ENCODE measurements around the gene GPR155. TPM values are rescaled to one million over a fixed set of nuclear protein-coding genes. Genes with fewer than 3 reads are reported as not detected.

GPR155 gene
- polyA plus RNA-seq, 1 donor (not counting 4 experiments of a cell fraction or from before 2014, with no cell fraction given): 15.7 TPM

DNA sequence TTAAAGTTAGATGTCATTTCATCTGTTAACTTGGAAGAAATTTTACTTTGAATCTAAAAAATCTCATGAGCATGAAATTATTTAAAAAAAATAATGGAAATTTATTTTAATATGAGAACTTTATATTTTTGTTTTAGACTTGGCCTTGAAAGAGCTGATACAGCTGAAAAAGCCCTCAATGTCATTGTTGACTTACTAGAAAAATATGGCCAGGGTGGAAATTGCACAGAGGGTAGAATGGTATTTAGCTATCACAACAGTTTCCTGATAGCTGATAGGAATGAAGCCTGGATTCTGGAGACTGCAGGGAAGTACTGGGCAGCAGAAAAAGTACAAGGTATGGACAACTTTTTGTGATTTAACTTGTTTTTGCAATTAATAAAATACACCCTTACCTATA is 86.0 kb downstream of the GPR155 start:
- dilution Hi-C loops (cut with MboI; ENCODE audit: extremely low pct_ligation_motif_present, low sequenced_read_pairs): no loop called here

DNA sequence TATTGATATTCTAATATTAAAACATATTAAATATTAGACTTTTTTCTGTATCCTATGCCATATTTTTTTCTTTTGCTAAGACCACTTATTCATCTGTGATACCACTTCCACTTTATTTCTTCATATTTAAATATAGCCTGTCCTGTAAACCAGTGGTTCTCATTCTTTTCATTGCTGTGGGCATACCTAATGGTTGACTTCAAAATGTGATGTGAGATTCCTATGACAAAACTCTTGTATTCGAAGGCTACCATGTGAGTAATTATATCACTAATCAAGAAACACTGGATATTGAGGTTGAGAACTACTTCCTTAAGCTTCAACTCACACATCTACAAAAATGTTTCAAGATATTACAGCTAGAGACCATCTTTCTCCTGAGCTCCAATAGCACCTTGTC is 87.7 kb downstream of the GPR155 start:
- H3K27me3 ChIP-seq (ENCODE audit: control insufficient read depth, extremely low read depth, insufficient read depth, low read length): no peaks in the 10 kb centered on the region
- H3K9me1 ChIP-seq (ENCODE audit: control insufficient read depth, extremely low read depth, insufficient read depth, low read length): no peaks in the 10 kb centered on the region
- no peak for FAIRE-seq
- no peak overlapping the region for H3K4me2 ChIP-seq (ENCODE audit: control insufficient read depth, extremely low read depth, insufficient read depth, low read depth, low read length)
- H2AFZ ChIP-seq (ENCODE audit: control insufficient read depth, low read length): no peak overlapping the region
- no peak overlapping the region for H3K4me3 ChIP-seq (ENCODE audit: control insufficient read depth in 2 of 3, extremely low read depth in 1 of 3, insufficient read depth in 2 of 3, low read depth in 1 of 3, low read length in 3 of 3)
- TF ChIP-seq CTCF (optimal IDR thresholded peaks at IDR 0.05 in 1 of 3, IDR thresholded peaks at IDR 0.05 in 1 of 3, conservative IDR thresholded peaks at IDR 0.05 in 1 of 3; ENCODE audit: extremely low read depth in 1 of 3, insufficient read depth in 2 of 3, low read length in 3 of 3): no peak
- TF ChIP-seq EZH2 (IDR thresholded peaks at IDR 0.05; ENCODE audit: low read length): no peak
- peaks cover 13% of the 10 kb centered on the region for H3K79me2 ChIP-seq (ENCODE audit: control insufficient read depth, insufficient read depth, low read length)
- no peak overlapping the region for H3K9ac ChIP-seq (ENCODE audit: control insufficient read depth, extremely low read depth, insufficient read depth, low read length)
- DNase-seq (ENCODE audit: low read depth, low spot score): no peak
- dilution Hi-C loops (cut with MboI; ENCODE audit: extremely low pct_ligation_motif_present, low sequenced_read_pairs): no loop called here
- H4K20me1 ChIP-seq (ENCODE audit: control insufficient read depth, extremely low read depth, insufficient read depth, low read length): no peaks in the 10 kb centered on the region
- no peaks in the 10 kb centered on the region for H3K9me3 ChIP-seq (ENCODE audit: control insufficient read depth, low read depth, low read length)
- H3K36me3 ChIP-seq (ENCODE audit: control insufficient read depth in 2 of 2, extremely low read depth in 1 of 2, insufficient read depth in 2 of 2, low read length in 2 of 2): no peaks in the 10 kb centered on the region
- H3K27ac ChIP-seq (ENCODE audit: control insufficient read depth, insufficient read depth, low read length): no peak overlapping the region
- H3K4me1 ChIP-seq (ENCODE audit: control insufficient read depth, extremely low read depth, insufficient read depth, low read length): peaks cover 10% of the 10 kb centered on the region

More for the DNA sequence above, 86.0 kb downstream of the GPR155 start:
- no peaks in the 10 kb centered on the region for H3K27me3 ChIP-seq (ENCODE audit: control insufficient read depth, extremely low read depth, insufficient read depth, low read length)
- no peak overlapping the region for H3K27ac ChIP-seq (ENCODE audit: control insufficient read depth, insufficient read depth, low read length)
- H3K9me1 ChIP-seq (ENCODE audit: control insufficient read depth, extremely low read depth, insufficient read depth, low read length): no peaks in the 10 kb centered on the region
- no peaks in the 10 kb centered on the region for H3K9me3 ChIP-seq (ENCODE audit: control insufficient read depth, low read depth, low read length)
- H3K79me2 ChIP-seq (ENCODE audit: control insufficient read depth, insufficient read depth, low read length): no peaks in the 10 kb centered on the region
- no peak for DNase-seq (ENCODE audit: low read depth, low spot score)
- H3K4me2 ChIP-seq (ENCODE audit: control insufficient read depth, extremely low read depth, insufficient read depth, low read depth, low read length): no peak overlapping the region
- H3K4me1 ChIP-seq (ENCODE audit: control insufficient read depth, extremely low read depth, insufficient read depth, low read length): peaks cover 3% of the 10 kb centered on the region
- no peak for FAIRE-seq
- H3K4me3 ChIP-seq (ENCODE audit: control insufficient read depth in 2 of 3, extremely low read depth in 1 of 3, insufficient read depth in 2 of 3, low read depth in 1 of 3, low read length in 3 of 3): no peak overlapping the region
- no peaks in the 10 kb centered on the region for H4K20me1 ChIP-seq (ENCODE audit: control insufficient read depth, extremely low read depth, insufficient read depth, low read length)
- no peak overlapping the region for H2AFZ ChIP-seq (ENCODE audit: control insufficient read depth, low read length)
- H3K9ac ChIP-seq (ENCODE audit: control insufficient read depth, extremely low read depth, insufficient read depth, low read length): no peak overlapping the region
- H3K36me3 ChIP-seq (ENCODE audit: control insufficient read depth in 2 of 2, extremely low read depth in 1 of 2, insufficient read depth in 2 of 2, low read length in 2 of 2): no peaks in the 10 kb centered on the region
- TF ChIP-seq CTCF (optimal IDR thresholded peaks at IDR 0.05 in 1 of 3, IDR thresholded peaks at IDR 0.05 in 1 of 3, conservative IDR thresholded peaks at IDR 0.05 in 1 of 3; ENCODE audit: extremely low read depth in 1 of 3, insufficient read depth in 2 of 3, low read length in 3 of 3) (no peak), EZH2 (IDR thresholded peaks at IDR 0.05; ENCODE audit: low read length) (no peak)

Data from keratinocyte (primary cell).